AG08396 (cell line): Measurements from ENCODE around the gene VPS13D.
"Not testable (repeated sequence)": the region's sequence is repeated elsewhere in the genome, so short reads cannot be mapped to it uniquely, and the experiment has no call there.

ENCODE experiments used
- DNase-seq: peaks from one replicate; pipeline ENCODE4 v3.0.0; 2012; ENCODE audit warnings: low spot score, mixed read lengths

VPS13D gene

GRCh38 chr1:12369258-12369657, 139.4 kb downstream of the VPS13D start:
- DNase-seq: no peak

DNA sequence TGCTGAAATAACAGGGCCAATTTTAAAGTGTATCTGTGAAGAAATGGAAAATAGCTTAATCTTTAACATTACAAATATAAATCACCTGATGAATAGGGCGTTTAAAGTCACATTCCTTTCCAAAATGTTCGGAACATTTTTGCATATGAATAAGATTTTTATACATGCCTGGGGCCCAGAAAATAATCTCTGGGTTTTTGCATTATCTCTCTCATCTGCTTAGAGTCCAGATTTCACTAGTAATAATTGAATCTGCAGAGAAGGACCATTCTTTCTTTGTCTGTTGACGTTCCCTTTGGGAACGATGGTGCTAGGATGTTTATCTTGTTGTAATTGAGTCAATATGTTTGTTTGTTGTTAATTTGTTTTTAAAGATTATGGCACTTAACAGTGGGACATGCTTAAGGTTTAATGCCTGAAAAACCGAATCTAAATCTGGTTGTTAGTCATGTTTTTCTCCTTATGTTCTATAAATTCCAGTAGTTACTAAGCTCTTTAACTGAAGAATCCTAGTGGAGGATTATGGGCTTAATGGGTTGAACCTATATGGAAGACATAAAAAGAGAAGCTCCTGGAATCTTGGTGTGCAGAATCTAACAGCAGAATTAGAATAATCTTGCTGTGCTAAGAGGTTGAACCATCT, 140.6 kb downstream of the VPS13D start:
- DNase-seq: no peak

GRCh38 chr1:12371053-12371452, 141.2 kb downstream of the VPS13D start:
- DNase-seq: no peak

DNA sequence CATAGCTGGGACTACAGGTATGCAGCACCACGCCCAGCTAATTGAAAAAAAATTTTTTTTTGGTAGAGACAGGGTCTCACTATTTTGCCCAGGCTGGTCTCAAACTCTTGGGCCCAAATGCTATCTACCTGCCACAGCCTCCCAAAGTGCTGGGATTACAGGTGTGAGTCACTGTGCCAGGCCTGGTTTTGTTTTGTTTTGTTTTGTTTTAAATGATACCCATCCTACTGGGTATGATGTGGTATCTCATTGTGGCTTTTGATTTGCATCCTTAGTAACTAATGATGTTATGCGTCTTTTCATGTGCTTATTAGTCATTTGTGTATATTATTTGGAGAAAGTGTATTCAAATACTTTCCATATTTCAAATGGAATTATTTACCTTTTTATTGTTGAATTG, 142.3 kb downstream of the VPS13D start:
- DNase-seq: no peak

DNA sequence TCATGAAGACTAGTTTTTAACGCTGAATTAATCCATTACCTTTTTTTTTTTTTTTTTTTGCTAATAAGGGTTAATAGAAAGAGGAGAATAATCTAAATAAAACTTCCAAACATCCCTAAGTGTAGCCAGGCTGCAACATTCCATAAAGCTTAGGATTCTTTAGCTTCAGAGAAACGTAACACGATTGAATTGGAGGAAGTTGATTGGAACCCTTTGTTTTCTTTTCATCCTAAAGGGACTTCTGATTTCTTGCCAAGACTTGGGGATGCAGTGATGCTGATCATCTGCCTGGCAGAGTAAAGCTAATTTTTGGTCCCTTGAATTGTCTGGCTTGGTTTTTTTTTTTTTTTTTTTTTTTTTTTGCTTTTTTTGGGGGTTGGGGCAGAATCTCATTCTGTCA, 142.9 kb downstream of the VPS13D start:
- DNase-seq: no peak

GRCh38 chr1:12375133-12375829, 145.5 kb downstream of the VPS13D start:
- DNase-seq: no peak

DNA sequence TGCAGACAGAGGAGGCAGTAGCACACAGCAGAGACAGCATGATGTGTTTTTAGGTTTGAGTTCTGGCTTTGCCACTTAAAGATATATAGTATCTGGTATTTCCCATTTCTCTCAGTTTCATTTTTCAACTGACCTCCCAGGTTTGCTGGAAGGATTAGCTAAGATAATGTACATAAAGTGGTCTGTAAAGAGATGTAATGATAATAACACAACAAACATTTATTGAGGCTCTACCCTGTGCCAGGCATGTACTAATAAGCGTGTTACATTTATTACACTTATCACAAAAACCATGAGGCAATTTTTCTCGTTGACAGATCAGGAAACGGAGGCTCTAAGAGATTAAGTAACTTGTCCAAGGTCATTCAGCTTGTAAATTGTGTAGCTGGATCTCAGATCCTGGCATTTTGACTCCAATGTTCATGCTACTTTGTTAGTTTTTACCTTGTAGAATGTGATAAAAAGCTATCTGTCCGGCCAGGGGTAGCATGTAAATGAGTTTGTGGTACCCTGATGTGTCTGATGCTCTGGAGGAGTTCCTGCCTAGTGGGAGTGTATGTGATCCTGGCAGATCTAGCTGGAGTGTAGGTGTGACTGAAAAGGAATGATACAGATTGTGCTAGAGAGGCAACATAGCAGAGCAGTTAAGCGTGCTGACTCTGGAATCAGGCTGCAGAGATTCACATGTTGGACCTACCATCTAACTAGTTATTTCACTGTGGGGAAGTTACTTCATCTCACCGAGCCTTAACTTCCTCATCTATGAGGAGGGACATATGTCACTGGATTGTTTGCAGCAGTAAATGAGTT, 146.6 kb downstream of the VPS13D start:
- no peak for DNase-seq

DNA sequence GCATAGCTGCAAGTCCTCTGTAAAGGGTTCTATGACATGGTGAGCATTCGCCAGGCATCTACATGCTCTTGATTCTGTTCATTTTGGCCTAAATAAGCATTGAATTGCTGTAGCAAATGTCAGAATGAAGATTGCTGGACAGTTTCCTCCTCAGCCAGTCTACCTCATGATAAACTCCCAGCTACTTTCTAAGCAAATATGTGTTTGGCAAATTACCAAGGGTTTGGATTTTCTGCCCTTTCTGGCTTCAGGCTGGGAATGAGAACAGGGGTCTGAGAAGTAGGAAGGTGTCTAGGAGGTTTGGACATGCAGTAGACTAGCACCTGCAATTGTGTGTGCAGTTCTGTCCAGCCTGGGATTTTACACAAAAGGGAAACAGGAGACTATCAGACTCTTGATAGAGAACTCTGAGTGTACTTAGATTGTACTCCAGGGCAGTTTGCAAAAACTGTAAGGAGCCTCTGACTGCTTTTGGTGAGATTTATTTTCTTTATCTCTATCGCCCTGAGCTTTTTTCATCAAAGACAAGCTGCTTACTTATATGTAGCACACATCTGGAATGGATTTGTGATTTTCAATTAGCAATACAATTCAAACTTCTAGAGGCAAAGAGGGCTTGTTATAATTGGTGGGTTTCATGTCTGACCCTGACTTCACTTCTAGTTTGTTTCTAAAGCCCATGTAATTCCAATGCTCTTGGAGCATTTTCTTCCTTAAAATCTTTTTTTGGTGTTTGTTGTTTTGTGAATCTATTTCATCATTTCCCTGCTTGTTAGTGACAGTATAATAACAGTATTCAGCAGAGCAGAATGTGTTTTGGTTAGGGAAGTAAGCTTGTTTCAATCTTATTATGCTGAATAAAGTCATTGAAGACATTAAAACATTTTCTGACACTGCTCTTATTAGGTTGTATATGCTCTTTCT, 150.8 kb downstream of the VPS13D start:
- no peak for DNase-seq

DNA sequence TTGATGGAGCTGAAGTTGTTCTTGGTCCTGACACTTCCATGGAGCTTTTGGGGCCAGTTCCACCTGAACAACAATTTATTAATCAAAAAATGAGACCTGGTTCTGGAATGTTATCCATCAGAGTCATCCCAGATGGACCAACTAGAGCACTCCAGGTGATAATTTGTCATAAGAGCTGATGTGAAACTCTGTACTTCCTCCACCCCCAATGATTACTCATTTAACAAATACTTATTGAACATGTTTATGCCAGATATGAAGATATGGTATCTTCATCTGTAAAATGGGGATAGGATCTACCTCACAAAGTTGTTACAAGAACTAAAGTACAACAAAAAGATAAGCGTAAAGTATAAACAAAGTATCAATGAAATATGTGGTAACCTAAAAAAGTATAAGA, 153.2 kb downstream of the VPS13D start:
- DNase-seq: no peak

GRCh38 chr1:12383786-12384185, 154.0 kb downstream of the VPS13D start:
- no peak for DNase-seq

DNA sequence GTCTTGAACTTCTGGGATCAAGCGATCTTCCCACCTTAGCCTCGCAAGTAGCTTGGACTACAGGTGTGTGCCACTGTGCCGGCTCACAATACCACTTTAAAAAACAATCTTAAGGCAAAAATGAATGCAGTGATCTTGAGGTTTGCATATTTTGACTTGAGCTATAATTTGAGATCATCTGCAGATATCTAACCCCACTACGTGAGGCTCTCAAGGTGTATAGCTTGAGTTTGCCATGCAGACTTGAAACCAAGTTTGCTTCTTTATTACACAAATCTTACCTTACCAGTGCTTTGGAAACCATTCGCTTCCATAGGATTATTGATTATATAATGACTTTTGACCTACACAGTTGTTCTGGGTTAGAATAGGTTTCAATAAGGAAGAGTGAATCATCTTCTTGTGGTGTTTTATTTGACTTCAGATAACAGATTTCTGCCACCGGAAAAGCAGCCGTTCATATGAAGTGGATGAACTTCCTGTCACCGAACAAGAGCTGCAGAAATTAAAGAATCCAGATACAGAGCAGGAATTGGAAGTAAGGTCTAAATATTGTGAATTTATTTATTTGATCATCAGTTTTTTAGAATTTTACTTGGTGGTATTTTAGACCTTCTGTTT, 155.1 kb downstream of the VPS13D start:
- DNase-seq: no peak

DNA sequence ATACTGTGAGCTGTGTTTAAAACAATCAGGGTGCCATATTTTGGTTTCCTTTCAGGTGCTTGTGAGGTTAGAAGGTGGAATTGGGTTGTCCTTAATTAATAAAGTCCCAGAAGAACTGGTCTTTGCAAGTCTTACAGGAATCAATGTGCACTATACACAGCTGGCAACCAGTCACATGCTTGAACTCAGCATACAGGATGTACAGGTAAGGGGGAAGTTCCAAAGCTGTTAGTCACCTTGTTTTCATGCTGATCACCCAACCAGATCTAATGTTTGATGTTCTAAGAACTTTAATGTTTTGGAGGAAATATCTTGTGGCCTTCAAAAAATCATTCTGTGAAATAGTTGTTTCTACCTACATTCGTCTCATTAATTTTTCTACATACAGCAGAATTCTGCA, 156.3 kb downstream of the VPS13D start:
- DNase-seq: no peak

GRCh38 chr1:12387641-12388040, 157.8 kb downstream of the VPS13D start:
- DNase-seq: no peak

GRCh38 chr1:12390296-12390695, 160.5 kb downstream of the VPS13D start:
- not testable (repeated sequence) for DNase-seq

DNA sequence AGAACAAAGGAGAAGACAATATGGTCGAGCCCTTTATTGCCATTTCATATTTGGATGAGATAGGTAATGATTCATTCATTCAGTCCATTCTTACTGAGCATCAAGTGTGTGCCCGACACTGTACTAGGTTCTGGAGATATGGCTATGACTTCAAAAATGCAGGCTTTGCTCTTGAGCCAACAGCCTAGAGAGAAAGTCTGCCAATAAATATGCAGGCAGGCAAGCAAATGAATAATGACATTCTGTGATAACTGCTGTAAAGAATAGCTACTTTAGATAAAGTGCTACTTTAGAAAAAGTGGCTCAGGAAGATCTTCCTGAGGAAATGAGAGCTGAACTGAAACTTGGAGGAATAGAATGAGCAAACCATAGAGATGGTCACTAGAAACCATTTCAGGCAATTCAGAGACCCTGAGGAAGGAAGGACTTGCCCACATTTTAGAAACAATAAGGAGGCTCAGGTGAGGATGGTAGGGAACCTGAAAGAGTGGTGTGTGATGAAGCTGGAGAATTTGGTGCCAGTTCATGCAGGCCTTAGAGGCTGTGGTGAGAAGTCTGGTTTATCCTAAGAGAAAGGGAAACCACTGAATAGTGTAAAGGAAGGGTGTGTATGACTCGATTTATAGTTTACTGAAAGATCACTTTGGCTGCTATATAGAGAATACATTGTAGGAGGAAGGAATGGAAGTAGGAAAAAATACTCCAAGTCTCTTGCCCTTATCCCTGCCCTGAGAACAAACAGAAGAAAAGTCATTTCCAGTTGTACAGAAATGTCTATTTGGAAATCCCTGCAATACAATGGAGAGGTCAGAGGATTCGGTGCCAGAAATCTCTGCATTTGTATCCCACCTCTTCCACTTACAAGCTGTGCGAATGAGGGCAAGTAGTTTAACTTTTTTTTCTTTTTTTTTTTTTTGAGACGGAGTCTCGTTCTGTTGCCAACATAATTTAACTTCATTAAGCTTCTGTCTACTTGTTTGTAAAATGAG, 167.9 kb downstream of the VPS13D start:
- no peak for DNase-seq

DNA sequence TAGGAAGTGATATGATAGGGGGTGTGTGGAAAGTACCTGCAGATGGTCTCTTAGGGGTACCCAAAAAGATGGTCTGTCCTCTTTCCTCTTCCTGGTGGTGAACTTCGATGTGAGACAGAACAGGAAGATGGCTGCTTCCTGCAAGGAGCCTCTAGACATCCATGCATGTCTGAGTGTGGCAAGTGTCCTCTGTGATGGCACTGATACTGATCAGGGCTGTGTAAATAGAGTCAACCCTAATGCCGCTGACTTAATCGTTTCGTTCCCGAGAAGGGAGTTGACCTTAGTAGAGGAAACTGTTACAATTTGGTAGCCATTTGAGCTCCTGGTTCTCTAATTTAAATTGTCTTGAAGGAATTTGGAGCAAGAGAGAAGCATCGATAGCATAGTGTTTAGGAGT, 168.6 kb downstream of the VPS13D start:
- no peak for DNase-seq

DNA sequence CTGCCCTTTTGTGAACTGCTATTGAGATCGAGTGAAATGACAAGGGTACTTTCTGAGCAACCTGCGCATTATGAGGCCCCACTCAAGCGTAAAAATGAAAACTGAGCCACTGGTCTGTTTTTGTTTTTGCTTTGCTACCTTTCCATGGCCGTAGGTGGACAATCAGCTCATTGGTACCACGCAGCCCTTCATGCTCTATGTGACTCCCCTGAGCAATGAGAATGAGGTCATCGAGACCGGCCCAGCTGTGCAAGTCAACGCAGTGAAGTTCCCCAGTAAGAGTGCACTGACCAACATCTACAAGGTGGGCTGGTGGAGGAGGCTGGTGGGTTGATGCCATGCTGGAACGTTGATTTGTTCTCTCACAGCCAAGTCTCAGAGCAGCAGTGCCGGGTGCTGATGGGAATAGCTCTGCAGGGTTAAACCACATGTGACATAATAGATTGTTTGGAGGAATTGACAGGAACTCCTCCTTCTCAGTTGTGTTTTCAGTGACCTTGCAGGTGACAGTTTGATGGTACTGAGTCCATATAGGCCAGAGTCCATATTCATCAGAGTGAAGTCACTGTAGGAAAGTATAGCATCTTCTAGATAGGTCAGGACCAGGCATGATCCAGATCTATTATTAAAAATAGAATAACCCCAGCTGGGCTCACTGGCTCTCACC, 170.3 kb downstream of the VPS13D start:
- DNase-seq: no peak

DNA sequence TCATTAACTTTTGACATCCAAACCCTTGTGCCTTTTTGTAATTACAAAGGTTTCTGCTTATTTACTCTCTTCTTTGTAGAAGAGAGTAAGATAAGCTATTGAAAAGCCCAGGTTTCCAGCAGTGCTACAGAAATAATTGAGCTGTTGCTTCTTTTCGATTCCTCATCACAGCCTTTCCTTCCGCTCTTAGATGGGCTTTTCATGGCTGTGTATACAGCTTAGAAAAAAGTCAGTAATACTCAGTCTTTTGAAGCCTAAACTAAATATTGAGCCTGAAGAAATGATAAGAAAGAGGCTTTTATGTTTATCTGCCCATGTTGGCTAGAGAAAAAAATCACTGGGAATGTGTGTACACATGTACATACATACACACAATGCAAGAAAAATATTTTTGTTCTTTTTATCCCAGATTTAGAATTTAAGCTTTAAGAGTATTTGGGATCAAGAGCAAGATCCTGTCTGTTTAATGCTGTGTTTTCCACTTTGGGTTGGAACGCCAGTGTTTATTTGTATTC, 172.4 kb downstream of the VPS13D start:
- no peak for DNase-seq

DNA sequence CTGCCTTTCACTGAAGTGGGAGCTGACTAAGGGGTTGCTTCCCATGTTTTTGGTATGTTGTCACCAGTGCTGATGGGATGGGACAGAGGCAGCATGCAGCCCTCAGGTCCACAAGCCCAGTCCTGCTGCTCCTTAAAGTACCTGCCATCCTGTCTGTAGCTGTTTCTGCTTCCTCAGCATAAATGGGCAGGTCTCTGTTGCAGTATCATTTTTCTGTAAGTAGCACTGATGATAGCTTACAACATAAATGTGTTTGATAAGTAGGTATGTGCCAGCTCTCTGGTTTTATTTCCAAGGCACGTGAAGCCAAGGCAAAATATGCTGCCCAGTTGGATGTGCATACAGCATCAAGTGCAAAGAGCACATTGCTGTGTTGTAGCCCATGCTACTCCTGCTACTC, 173.0 kb downstream of the VPS13D start:
- DNase-seq: no peak

DNA sequence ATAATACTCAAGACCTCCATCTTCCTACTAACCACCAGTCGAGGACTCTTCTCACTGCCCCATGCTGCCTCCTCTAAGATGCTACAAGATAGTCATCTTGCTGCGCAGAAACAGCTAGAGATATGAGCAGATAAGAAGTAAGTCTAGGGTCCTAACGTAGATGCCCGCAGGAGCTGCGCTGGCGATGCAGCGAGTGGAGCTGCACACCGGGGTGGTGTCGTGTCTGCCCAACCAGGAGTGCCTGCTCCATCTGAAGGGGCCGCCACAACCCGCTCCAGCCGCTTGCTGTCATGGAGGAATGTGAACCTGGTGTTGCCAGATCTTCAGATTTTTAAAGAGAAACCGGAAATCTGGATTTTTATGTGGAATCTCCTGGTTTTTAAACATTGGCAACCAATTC, 175.1 kb downstream of the VPS13D start:
- DNase-seq: no peak
